Pancreas (tissue), 10 donors: Measurements from ENCODE around the gene THBS3. TPM values are rescaled to one million over a fixed set of nuclear protein-coding genes. Genes with fewer than 3 reads are reported as not detected.
A peak's percentile ranks its signal among the peaks of the same experiment; 100 is the strongest.

ENCODE experiments used
- ATAC-seq, 4 donors: fragments of 200-7000 bp; cut with Tn5 transposase; one replicate each; pipeline versions ENCODE4 v1.8.0 to v1.9.1; 2020; ENCODE audit warnings: mild to moderate bottlenecking in 4 of 4, moderate library complexity in 4 of 4
- DNase-seq, 6 donors: peaks; one replicate each; pipeline ENCODE4 v3.0.0-alpha.2; 2020
- FAIRE-seq: peaks from 2 replicates; lab custom pipeline; 2012; peaks lifted over from hg19 to GRCh38; lab: Jason Lieb, UNC
- H3K27ac ChIP-seq, 4 donors: fragments of 200-600 bp; sonication (generic); 1 replicate in 3 of 4; 2 replicates in 1 of 4; pipeline versions ENCODE4 v1.5.0 to v1.8.0; 2020
- H3K27me3 ChIP-seq, 4 donors: fragments of 200-600 bp; one replicate each; pipeline ENCODE4 v1.8.0; 2021
- H3K36me3 ChIP-seq, 3 donors: fragments of 200-600 bp; sonication (generic) in 1 of 3; one replicate each; pipeline versions ENCODE4 v1.5.0 to v1.8.0; 2020 to 2021
- H3K4me1 ChIP-seq, 3 donors: fragments of 200-600 bp; one replicate each; pipeline ENCODE4 v1.8.0; 2021
- H3K4me3 ChIP-seq, 4 donors: fragments of 200-600 bp; sonication (generic) in 2 of 4; one replicate each; pipeline versions ENCODE4 v1.5.0 to v1.8.0; 2020 to 2021
- H3K9me3 ChIP-seq, 4 donors: fragments of 200-600 bp; one replicate each; pipeline ENCODE4 v1.8.0; 2021
- CTCF ChIP-seq, 4 donors: fragments of 200-600 bp; sonication (generic) in 3 of 4; IDR thresholded peaks; one replicate each; pipeline versions ENCODE4 v1.5.0 to v1.8.0; 2021; ENCODE audit warnings: antibody characterized with exemption in 4 of 4
- WGBS, 2 donors: extraction: QIAGEN DNeasy Blood & Tissue Kit; methylation state at CpG; one replicate each; pipeline ENCODE4 v1.1.7; 2013; 5-methylcytosine and 5-hydroxymethylcytosine counted together
- intact Hi-C, 3 donors: fragments of 100-400 bp; cut with DNase I; formaldehyde crosslinking; loops; one replicate each; pipeline versions ENCODE4 v1.11.1 to v1.14.2; 2022
- polyA plus RNA-seq, 2 donors: library from polyadenylated mRNA; stranded (reverse); fragments of 200-250 nt; gene quantifications; one replicate each; pipeline ENCODE4 v1.2.3, GENCODE V29; 2013
- total RNA-seq, 6 donors: library from RNA; stranded (reverse); fragmentation: NEBNext Ultra II Directional in 4 of 6; extraction: Animal tissue kit (Norgen Biotek cat#: 25700) in 4 of 6; gene quantifications; one replicate each; pipeline versions ENCODE4 v1.2.1 to v1.2.4, GENCODE V29; 2021 to 2023
- donor health status: healthy with polysubstance abuse.
- donor health status: DM: no; HTN: no; CAD: no; lungs with moderate emphysema.
- donor health status: DM: no; HTN: no; CAD: no.
- donor health status: control.
- donor health status: control.
- donor health status: Bipolar disorder and iron deficiency.
- donor health status: DM: yes; HTN: yes; CAD: no.
- donor health status: DM: no; HTN: no; CAD: no.
- donor health status: DM: no; HTN: no; CAD: no.
- donor health status: DM: yes; HTN: yes; CAD: no.

The THBS3 gene
- total and polyA plus RNA-seq, 8 donors = 9.9 to 78.6 (median 17.3) TPM

GRCh38 chr1:155200920-155201319, 6.8 kb downstream of the THBS3 start:
- TF ChIP-seq CTCF (IDR thresholded peaks at IDR 0.05) = no peak
- no peaks in the 10 kb centered on the region for H3K27me3 ChIP-seq
- FAIRE-seq = no peak
- peak in 2 of 6 donors; percentile 14 to 20 for DNase-seq
- no peak overlapping the region for H3K4me3 ChIP-seq
- H3K36me3 ChIP-seq = no peaks in the 10 kb centered on the region
- intact Hi-C loops = no loop called here
- whole genome bisulfite sequencing, 2 donors = 87 to 97% methylated on average over 5 of the region's 5 CpGs
- H3K9me3 ChIP-seq = no peaks in the 10 kb centered on the region
- ATAC-seq = no peak
- H3K4me1 ChIP-seq = peaks cover 0 to 5% (median 0%) of the 10 kb centered on the region in 3 donors
- no peak overlapping the region for H3K27ac ChIP-seq

DNA sequence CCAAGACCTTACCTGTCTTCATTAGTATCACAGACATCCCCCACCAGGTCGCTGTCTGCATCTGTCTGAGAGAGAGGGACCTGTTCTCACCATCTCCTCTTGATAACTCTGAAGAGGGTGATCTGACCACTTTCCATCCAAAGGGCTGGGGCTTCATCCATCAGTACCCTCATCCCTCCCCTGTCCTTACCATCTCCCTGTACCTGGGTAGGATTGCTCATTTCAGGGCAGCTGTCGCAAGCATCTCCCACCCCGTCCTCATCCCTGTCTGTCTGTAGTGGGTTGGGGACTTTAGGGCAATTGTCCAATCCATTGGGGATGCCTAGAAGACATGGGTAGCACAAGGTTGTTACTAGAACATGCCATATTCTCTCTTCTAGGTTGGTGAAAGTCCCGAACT, 7.9 kb downstream of the THBS3 start:
- WGBS, 2 donors = 86 to 89% methylated on average over 4 of the region's 4 CpGs

DNA sequence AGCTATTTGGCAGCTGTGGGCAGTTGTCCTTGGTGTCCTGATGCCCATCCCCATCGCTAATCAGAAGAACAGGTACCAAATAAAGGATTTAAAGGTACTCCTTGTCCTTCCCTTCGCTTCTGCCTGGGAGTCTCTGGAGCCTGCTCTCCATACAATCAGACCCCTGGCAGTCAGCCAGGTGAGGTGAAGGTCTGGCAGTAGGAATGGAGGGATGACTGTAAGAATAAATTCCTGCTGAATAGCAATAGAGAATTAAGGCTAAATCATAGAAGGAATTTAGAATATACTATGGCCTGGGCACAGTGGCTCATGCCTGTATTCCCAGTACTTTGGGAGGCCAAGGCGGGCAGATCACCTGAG, 9.2 kb downstream of the THBS3 start:
- intact Hi-C loops = no loop called here
- 94 to 95% methylated on average over 3 of the region's 3 CpGs for WGBS, 2 donors
- peaks cover 9 to 11% (median 9%) of the 10 kb centered on the region in 3 donors for H3K4me1 ChIP-seq
- H3K27ac ChIP-seq = no peak overlapping the region
- no peak for FAIRE-seq
- TF ChIP-seq CTCF (IDR thresholded peaks at IDR 0.05) = no peak
- no peaks in the 10 kb centered on the region for H3K36me3 ChIP-seq
- H3K4me3 ChIP-seq = no peak overlapping the region
- no peak for ATAC-seq
- H3K27me3 ChIP-seq = no peaks in the 10 kb centered on the region
- peak in 2 of 6 donors; percentile 36 to 65 for DNase-seq
- H3K9me3 ChIP-seq = no peaks in the 10 kb centered on the region

More for the DNA sequence above, 7.9 kb downstream of the THBS3 start:
- TF ChIP-seq CTCF (IDR thresholded peaks at IDR 0.05) = no peak
- no peaks in the 10 kb centered on the region for H3K9me3 ChIP-seq
- H3K4me3 ChIP-seq = no peak overlapping the region
- intact Hi-C loops = no loop called here
- no peak overlapping the region for H3K27ac ChIP-seq
- ATAC-seq = no peak
- DNase-seq = no peak
- no peak for FAIRE-seq
- H3K4me1 ChIP-seq = peaks cover 0 to 5% (median 0%) of the 10 kb centered on the region in 3 donors
- no peaks in the 10 kb centered on the region for H3K36me3 ChIP-seq
- H3K27me3 ChIP-seq = no peaks in the 10 kb centered on the region

DNA sequence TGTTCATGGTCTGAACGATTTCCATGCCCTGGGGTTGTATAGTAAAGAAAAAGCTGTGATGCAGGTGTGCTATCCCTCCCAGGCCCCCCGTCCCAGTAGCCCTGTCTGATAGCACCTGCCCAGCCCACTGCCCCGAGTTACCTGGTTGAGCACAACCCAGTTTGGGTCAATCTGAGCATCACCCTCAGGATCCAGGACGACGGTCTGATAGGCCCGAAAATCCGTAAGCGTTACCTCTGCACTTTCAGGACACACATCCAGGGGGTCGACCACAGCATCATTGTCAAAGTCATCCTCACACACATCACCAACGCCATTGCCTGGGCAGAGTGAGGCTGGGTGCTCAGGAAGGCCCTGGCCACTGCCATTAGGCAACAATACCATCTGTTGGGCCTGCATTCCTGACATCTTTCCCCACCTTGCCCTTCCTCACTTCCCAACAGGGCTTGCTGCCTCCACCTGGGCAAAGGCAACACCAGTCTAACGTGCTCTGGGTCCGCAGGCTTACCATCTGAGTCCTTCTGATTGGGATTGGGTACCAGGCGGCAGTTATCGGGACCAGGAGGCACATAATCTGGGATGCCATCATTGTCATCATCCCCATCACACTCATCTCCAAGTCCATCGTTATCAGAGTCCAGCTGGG, 9.7 kb downstream of the THBS3 start:
- ATAC-seq = no peak
- TF ChIP-seq CTCF (IDR thresholded peaks at IDR 0.05) = no peak
- Histone ChIP-seq H3K36me3 (no peaks in the 10 kb centered on the region), H3K9me3 (no peaks in the 10 kb centered on the region), H3K4me1 (peaks cover 9 to 11% (median 9%) of the 10 kb centered on the region in 3 donors), H3K27me3 (no peaks in the 10 kb centered on the region), H3K27ac (peak overlapping the region in 2 of 4 donors; percentile 55 to 61), H3K4me3 (no peak overlapping the region)
- no peak for FAIRE-seq
- intact Hi-C loops = no loop called here
- 87 to 91% methylated on average over 15 of the region's 15 CpGs for WGBS, 2 donors
- peak in 2 of 6 donors; percentile 35 to 53 for DNase-seq
